Measurements from ENCODE around the gene DFFA.
A peak's percentile ranks its signal among the peaks of the same experiment; 100 is the strongest.
"Not testable (repeated sequence)": the region's sequence is repeated elsewhere in the genome, so short reads cannot be mapped to it uniquely, and the experiment has no call there.

Gene DFFA

GRCh38 chr1:10457462-10457861, 14.9 kb downstream of the DFFA start:
- DNase-seq, result not testable (repeated sequence)

GRCh38 chr1:10456661-10457060, 15.7 kb downstream of the DFFA start:
- no peak for DNase-seq

GRCh38 chr1:10456048-10456447, 16.3 kb downstream of the DFFA start:
- no peak for DNase-seq

DNA sequence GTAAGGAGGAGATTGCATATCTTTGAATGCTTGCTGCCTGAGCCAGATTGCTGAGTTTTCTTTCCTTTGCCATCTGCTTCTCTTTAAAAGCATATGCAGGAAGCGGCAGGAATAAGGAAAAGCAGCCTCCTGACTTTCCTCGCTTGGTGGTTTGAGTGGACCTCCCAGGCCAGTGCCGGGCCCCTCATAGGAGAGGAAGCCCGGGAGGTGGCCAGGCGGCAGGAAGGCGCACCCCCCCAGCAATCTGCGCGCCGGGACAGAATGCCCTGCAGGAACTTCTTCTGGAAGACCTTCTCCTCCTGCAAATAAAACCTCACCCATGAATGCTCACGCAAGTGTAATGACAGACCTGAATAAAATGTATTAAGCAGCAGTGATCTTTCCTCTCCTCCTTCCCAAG, 21.0 kb downstream of the DFFA start:
- DNase-seq, result no peak

- DNase-seq, result no peak
Observed at GRCh38 chr1:10450836-10451235, 21.5 kb downstream of the DFFA start.

- DNase-seq, result no peak
Observed at GRCh38 chr1:10450156-10450814, 22.0 kb downstream of the DFFA start.

GRCh38 chr1:10449751-10450150, 22.6 kb downstream of the DFFA start, which contains the start of gene CORT:
CORT (plus strand) TSS chr1:10450031; CDS start chr1:10450224, 193 bp downstream.
- DNase-seq, result no peak

DNA sequence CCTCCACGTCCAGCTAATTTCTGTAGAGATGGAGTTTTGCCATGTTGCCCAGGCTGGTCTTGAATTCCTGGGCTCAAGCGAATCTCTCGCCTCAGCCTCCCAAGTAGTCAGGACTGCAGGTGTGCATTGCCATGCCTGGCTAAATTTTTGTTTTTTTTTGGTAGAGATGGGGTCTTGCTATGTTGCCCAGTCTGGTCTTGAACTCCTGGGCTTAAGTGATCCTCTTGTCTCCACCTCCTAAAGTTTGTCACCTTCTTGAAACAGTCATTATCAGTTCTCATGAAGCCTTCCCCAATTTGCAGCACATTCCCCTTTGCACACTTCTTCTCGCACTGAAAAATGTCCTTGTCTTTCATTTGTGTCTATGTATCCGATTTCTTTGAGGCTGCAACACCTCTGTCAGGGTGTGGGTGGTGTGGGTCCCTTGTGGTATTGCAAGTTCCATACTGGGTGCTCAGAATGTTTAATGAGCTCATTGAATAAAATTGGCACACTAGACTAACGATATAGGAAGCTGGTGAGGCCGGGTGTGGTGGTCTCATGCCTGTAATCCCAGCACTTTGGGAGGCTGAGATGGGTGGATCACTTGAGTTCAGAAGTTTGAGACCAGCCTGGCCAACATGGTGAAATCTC, 25.4 kb downstream of the DFFA start:
- DNase-seq, result no peak

DNA sequence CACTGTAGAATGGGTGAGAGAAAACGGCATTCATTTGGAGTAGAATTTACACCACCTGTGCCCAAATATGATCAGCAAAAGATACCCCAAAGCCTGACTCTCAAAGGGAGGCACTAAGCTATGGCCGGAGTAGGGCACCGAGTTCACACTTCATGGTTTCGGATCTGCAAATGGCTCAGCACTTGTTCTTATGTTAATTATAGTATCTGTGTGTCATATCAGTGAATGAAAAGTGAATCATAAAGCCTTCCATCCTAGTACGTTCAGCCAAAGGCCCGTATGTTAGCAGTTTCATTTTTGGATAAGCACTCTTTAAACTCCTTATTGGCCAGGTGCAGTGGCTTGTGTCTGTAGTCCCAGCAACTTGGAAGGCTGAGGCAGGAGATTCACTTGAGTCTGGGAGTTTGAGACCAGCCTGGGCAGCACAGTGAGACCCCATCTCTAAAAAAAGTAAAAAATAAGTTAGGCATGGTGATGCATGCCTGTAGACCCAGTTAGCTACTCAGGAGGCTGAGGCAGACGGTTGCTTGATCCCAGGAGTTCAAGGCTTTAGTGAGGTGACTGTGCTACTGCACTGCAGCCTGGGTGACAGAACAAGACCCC, 27.4 kb downstream of the DFFA start:
- no peak for DNase-seq

DNA sequence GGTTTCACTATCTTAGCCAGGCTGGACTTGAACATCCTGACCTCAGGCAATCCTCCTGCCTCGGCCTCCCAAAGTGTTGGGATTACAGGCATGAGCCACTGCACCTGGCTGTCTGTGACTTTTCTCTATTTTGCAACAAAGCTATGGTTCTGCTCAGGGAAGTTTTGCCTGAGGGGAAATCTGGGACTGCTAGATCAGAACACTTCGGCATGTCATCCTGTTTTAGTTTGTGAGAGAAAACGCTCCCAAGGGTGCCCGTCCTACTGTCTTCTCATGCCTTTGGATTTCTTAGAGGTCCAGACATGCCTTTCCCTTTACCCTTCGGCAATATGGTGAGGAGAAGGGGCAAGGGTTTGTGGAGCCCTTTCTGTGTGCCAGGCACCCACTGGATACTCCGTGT, 28.1 kb downstream of the DFFA start:
- no peak for DNase-seq

DNA sequence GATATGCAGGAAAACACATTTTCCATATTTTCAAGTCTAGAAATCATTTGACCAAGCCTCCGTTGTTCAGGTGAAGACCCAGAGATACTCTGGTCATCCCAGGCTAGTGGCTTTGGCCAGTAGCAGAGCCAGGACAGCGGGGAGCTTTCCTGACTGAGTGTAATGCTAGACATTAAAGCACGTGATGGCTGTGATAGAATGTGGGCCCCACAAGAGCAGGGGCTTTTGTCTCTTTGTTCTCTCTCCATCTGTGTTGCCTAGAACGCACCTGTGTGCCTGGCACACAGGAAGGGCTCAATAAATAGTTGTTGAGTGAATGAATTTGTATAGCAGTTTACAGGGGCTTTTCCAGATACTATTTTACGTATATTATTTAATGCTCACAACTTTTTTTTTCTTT, 31.5 kb downstream of the DFFA start:
- DNase-seq, result no peak

- no peak for DNase-seq
Observed at GRCh38 chr1:10440305-10440704, 32.0 kb downstream of the DFFA start.

- DNase-seq, result no peak
Observed at GRCh38 chr1:10438677-10439163, 33.6 kb downstream of the DFFA start.

- DNase-seq, result no peak
Observed at GRCh38 chr1:10437052-10437451, 35.3 kb downstream of the DFFA start.

DNA sequence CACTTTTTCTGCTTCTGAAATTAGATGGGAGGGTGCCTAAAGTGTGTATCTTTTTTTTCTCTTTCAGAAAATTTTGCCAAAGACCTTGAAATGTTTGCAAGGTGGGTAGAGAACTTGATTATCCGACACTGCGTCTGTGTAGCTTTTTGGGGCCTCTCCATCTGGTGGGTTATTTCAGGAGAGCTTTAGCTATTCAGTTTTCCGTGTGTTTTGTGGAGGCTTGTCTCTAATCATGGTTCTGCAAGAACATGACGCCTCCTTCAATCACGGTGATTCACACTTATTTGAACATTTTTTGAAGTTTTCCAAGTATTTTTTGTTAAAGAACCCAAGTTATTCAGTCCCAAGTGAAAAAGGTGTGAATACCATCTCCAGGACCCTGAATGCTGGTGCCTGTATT, 37.7 kb downstream of the DFFA start:
- DNase-seq, result no peak

GRCh38 chr1:10433790-10434189, 38.5 kb downstream of the DFFA start:
- no peak for DNase-seq

DNA sequence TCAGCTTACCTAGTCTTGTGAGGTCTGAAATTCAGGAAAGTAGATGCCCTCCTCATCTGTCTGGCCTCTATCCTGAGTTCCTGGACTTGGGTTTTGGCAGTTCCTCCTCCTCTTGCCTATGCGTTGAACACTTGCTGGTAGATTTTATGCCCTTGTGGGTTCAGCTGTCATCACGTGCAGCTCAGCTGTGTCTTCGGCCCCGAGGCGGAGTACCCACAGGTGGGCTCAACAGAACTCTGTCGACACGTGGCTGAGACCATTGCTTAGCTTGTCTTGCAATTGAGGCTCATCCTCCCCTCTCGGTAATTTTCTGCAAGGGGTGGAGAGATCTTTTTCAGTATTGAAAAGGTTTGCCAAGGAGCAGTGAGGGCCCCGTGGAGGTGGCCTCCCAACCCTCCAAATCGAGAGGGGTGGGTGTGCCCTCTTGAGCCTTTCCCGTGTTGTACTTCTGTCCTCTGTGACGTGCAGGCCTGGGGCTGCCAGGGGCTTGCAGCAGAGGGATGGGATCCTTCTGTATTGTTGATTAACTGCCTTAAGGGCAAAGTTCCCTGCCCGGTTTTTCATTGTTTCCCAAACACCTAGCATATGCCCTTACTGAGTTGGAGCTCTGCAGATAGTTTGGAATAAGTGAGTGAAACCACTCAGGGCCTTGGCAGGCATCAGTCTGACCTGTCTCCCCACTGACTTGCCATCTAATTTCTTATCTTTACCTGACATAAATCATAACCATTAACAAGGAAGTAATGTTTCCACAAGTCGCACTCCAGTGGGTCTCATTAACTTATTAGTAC, 39.2 kb downstream of the DFFA start:
- no peak for DNase-seq

DNA sequence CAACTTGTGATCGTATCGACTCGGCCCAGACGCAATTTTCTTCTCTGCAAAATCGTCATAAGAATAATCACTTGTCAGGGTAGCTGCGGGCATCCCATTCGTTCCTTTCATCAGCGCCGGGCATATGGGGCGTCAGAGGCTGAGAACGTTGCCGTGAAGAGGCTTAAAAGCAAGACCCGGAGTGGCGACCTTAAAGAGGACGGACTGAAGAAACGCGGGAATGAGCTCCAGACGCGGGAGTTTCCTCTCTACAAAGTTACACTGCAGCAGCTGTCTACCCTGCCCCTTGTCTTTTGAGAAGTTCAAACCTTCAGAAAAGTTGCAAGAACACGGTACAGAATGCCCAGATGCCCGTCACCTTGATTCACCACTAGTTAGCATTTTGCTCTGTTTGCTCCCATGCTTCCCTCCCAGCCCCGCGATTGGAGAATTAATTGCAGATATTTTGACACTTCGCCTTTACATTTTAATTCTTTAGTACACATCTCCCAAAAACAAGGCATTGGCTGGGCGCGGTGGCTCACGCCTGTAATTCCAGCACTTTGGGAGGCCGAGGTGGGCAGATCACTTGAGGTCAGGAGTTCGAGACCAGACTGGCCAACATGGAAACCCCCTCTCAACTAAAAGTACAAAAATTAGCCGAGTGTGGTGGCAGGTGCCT, 41.1 kb downstream of the DFFA start:
- DNase-seq, result no peak

DNA sequence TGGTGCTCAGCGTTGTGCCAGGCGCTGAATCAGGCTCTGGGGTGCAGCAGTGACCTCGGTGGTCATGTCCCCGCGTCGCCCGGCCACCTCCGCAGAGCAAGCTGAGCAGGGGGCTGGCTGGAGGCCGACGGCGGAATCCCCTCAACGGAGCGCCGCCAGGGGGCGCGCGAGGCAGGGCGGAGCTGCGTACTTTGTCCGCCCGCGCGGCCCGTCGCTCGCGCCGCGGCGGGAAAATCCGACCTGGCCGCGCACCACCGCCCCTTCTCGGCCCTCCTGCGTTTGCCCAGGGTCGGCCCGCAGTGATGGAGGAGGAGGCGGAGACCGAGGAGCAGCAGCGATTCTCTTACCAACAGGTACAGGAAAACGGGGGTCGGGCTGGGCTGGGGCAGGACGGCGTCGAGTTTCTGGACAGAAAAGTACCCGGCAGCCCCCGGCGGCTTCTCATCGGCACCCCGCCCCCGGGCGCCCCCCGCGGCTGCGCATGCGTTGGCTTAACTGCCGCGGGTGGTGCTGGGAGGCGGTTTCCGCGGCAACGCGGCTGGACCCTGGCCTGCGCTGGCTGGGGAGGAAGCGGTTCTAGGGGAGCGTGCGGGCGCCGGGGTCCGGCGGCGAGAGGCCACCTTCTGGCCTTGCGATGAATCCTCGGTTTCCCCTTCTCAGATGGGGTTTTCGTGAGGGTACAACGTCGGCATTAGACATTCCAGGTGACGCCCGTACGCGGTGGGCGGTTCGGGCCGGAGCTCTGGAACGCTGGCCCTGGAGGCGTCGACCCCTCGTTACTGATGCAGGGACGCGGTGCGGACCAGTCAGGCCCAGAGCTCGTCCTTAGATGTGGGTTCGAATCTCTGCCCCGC, 41.9 kb downstream of the DFFA start, which contains the start of gene CENPS:
CENPS (plus strand) TSS at position 218 of the 854 bp plus-strand sequence; CDS start at position 303, 85 bp downstream.
- peak; percentile 7 for DNase-seq

GRCh38 chr1:10429868-10430215, 42.5 kb downstream of the DFFA start:
- no peak for DNase-seq

- no peak for DNase-seq
Observed at GRCh38 chr1:10428984-10429383, 43.3 kb downstream of the DFFA start.

DNA sequence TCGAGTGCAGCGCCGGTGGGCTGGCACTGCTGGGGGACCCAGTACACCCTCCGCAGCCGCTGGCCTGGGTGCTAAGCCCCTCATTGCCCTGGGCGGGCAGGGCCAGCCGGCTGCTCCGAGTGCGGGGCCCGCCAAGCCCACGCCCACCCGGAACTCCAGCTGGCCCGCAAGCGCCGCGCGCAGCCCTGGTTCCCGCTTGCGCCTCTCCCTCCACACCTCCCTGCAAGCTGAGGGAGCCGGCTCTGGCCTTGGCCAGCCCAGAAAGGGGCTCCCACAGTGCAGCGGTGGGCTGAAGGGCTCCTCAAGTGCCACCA, 45.8 kb downstream of the DFFA start:
- DNase-seq, result not testable (repeated sequence)

Data from NCI-H2107 (cell line).